CMK (cell line): ENCODE results near the gene ARID3B.
"Not testable (repeated sequence)": the region's sequence is repeated elsewhere in the genome, so short reads cannot be mapped to it uniquely, and the experiment has no call there.

Experiments used
- DNase-seq: peaks from one replicate; pipeline ENCODE4 v3.0.0-alpha.2; 2010; ENCODE audit warnings: low read depth

The ARID3B gene

GRCh38 chr15:74621546-74621920, 80.5 kb downstream of the ARID3B start:
- no peak for DNase-seq

DNA sequence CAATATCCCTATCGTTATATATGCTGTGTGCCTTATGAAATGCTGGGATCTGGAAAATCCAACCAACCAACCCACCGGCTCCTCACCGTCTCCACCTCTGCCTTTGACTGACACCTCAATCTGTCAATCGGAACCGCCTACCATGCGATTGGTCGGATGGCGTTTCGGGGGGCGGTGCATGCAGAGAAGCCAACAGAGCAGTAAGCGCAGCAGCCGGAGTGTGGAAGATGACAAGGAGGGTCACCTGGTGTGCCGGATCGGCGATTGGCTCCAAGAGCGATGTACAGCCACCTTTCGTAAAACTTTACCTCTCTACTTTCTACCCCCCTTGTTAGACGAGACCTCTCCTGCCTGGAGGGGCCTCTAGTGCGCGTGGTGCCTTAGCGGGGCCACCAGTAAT, 80.9 kb downstream of the ARID3B start:
- DNase-seq, result no peak

DNA sequence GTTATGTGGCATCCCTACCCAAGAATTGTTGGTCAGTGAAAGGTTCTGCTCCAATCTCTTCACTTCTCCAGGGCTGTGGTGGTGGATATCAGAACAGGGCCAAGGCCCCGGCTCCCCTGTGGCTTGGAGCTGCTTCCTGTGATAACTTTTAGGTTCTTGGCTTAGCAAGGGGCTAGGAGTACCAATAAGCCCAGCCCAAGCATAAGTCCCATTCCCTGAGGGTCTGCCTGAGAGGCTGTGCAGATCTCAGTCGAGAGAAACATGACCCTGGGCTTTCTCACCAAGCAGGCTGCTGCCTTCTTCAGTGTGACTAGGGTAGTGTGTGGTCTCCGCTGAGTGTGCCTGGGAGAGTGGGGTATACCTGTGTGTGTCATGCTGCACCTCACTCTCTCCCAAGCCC, 81.7 kb downstream of the ARID3B start:
- no peak for DNase-seq

GRCh38 chr15:74624020-74624602, 83.1 kb downstream of the ARID3B start:
- no peak for DNase-seq

GRCh38 chr15:74625693-74626092, 84.7 kb downstream of the ARID3B start:
- DNase-seq, result no peak

GRCh38 chr15:74626336-74626735, 85.3 kb downstream of the ARID3B start:
- no peak for DNase-seq

- DNase-seq, result no peak
Observed at GRCh38 chr15:74626752-74627692, 86.0 kb downstream of the ARID3B start.

DNA sequence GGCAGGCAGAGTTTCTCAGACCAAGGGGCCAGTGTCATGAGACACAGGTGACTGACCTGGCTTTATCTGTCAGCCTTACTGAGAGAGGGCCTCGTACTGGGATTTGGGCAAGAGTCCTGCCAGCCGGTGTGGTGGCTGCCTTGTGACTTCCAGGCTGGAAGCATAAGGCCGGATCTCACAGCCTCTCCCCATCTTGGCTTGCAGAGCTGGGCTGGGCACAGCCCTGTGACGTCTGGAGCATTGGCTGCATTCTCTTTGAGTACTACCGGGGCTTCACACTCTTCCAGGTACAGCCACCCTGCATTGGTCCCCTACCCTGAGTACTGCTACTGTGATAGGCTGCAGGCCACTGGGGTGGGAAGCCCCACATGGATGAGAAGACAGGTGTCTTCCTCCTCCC, 86.7 kb downstream of the ARID3B start:
- no peak for DNase-seq

DNA sequence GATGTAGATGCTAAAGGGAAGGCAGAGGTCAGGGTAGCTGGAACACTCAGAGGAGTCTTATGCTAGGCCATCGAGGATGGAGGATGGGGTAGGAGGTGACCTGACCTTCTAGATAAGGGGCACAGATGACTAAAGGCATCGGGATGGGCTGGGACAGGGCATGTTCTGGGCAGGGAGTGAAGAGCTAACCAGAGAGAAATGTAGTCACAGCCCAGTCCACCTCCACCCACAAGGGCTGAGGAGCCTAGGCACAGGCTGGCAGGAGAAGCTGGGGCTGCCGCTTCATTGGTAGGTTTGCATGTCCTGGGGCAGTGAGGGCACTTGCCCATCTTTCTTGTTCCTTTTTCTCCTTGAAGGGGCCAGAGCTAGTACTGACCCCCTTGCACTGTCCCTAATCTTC, 87.2 kb downstream of the ARID3B start:
- no peak for DNase-seq

- DNase-seq, result no peak
Observed at GRCh38 chr15:74628949-74629348, 87.9 kb downstream of the ARID3B start.

DNA sequence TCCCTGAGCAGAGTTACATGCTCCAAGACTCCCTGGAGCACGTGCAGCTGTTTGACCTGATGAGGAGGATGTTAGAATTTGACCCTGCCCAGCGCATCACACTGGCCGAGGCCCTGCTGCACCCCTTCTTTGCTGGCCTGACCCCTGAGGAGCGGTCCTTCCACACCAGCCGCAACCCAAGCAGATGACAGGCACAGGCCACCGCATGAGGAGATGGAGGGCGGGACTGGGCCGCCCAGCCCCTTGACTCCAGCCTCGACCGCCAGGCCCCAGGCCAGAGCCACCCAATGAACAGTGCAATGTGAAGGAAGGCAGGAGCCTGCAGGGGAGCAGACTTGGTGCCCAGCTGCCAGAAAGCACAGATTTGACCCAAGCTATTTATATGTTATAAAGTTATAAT, 88.7 kb downstream of the ARID3B start:
- DNase-seq, result not testable (repeated sequence)

DNA sequence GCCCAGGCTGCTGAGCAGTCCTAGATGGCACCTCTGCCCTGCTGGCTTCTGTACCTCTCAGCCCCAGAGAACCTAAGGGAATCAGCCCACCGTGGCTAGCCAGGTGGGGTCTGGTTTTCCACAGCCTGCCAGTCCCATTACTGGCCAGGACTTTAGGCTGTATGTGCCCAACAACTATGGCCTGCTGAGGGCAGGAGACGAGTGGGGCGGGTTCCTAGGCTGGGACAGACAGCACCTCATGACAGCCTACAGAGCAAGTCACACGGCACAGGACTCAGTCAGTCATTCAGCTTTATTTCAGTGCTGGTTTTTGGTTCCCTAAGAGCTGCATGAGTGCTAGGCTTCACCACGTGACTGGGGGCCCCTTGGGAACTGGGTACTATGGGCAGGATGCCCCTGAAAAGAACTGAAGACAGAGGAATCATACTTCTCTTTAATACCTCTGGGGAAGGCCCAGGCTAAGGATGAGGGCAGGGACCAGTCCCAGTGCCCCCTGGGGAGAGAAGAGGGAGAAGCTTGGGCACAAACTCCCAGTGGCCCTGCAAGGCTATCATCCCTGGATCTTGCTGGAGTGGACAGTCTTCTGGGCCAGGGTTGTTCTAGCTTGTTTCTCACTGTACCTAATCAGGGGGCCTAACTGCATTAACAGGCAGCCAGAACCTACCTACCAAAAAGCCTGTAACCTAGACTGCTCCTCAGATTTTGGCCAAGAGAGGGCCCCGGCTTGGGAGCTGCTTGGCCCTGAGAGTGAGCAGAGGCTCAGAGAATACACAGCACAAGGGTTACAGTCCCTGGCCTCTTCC, 89.5 kb downstream of the ARID3B start:
- DNase-seq, result no peak

GRCh38 chr15:74631087-74631385, 90.0 kb downstream of the ARID3B start:
- DNase-seq, result no peak

- DNase-seq, result no peak
Observed at GRCh38 chr15:74631408-74631807, 90.4 kb downstream of the ARID3B start.

- DNase-seq, result no peak
Observed at GRCh38 chr15:74631935-74632560, 91.0 kb downstream of the ARID3B start.

DNA sequence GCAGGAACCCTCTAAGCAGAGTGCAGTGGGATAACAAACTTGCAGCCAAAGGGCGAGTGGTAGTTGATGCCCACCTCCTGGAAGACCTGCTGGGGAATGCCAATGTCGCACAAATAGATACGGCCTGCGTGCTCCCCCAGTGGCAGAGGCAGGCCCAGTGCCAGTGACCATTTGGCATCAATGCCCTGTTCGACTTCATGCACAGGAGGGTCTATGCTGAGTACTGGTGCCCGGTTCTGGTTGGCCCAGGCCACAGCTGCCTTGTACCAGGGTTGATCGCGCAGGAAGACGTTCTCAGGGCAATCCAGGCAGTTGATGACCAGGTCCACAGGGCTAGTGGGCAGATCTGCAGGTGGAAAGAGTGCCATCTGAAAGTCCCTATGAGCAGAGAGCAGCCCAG, 91.6 kb downstream of the ARID3B start:
- no peak for DNase-seq

GRCh38 chr15:74633781-74634180, 92.8 kb downstream of the ARID3B start:
- no peak for DNase-seq

DNA sequence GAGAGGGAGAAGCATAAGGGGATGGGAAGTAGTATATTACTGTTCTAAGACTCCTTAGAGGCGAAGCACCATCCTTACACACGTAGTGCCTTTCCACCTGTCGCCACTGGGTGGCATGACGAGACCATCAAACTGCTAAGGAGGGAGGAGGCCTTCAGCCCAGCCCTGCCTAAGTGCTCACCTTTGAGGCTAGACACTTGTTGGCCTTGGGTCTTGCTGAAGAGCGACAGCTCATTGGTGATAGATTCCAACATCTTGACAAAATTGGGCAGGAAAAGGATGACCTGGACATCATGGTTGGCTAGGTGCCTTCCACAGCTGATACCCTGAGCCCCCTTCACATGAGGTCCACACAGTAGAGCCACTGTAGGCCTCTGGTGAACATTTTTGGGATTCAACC, 94.2 kb downstream of the ARID3B start:
- DNase-seq, result peak; percentile 59

DNA sequence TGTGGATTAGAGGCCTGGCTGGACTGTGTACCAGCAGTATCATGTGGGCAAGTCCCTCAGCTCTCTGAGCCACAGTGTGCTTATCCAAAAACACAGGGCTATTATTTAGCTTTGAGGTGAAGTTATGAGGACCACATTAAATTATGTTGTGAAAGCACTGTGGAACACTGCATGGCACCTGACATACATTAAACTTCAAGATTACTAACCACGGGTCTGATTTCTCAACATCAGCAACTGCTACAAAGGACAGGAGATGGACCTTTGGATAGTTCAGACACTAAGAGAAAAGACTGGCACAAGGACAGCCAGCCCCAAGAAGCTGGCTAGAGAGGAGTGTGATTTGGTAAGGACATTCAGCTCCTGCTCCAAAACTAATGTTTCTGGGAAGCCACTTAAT, 96.0 kb downstream of the ARID3B start:
- no peak for DNase-seq

DNA sequence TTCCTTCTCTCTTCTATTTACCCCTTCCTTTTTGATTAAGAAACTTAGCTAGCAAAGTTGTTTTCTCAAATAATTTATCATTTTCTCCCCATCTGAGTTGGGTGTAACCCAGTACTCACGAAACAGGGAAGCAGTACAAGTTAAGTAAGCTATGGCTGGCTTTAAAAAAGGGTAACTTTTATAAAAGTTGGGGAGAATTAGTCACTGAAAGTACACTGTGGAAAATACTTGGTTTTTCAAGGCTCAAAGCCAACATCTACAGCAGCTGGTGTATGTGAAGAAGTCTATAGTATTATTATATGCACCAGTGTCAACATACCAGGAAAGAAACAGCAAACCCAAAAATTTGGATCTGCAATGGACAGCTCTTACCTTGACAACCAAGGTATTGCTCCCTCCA, 100.1 kb downstream of the ARID3B start:
- no peak for DNase-seq

DNA sequence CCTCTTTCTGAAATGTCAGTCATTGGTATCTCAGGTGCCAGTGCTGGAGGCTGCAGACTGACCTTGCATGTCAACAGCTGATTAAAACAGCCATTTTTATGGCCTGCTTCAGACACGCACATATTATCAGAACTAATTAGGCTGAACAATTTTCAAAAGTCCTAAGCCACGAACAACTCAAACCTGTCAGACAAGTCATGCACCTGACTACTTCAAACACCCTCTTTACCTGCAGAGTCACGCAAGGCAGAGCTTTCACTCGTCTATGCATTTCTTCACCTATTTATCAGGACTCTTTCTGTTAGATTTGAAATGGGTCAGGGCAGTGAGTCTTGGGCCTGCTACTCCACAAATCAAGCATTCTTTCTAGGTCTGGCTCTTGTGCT, 101.3 kb downstream of the ARID3B start:
- DNase-seq, result no peak
